CD14-positive monocyte (primary cell): ENCODE measurements around the gene GASK1A. TPM values are rescaled to one million over a fixed set of nuclear protein-coding genes. Genes with fewer than 3 reads are reported as not detected.
A peak's percentile ranks its signal among the peaks of the same experiment; 100 is the strongest.

Source experiments
- DNase-seq, 3 donors: peaks; one replicate each; pipeline ENCODE4 v3.0.0-alpha.2; 2011 to 2022
- H2AFZ ChIP-seq: 2 replicates; pipeline ENCODE4 v1.6.0; 2012; ENCODE audit warnings: mild to moderate bottlenecking, low read depth, low read length, inconsistent platforms; ENCODE audit not compliant: insufficient read depth, poor library complexity, severe bottlenecking
- H3K27ac ChIP-seq, 2 donors: 1 replicate in 1 of 2; 2 replicates in 1 of 2; pipeline ENCODE4 v1.5.1; 2012 to 2013; ENCODE audit warnings: low read length in 2 of 2, control low read depth in 1 of 2, inconsistent platforms in 1 of 2, low read depth in 1 of 2, mild to moderate bottlenecking in 1 of 2
- H3K27me3 ChIP-seq, 2 donors: one replicate each; pipeline versions ENCODE4 v1.6.0 to v1.6.1; 2011 to 2013; ENCODE audit warnings: low read length in 2 of 2; ENCODE audit not compliant: control insufficient read depth in 2 of 2, insufficient read depth in 2 of 2
- H3K36me3 ChIP-seq, 2 donors: replicated peaks in 1 of 2; 1 replicate in 1 of 2; 2 replicates in 1 of 2; pipeline versions ENCODE4 v1.5.1 to v1.6.1; 2012 to 2013; ENCODE audit warnings: low read length in 2 of 2, control low read depth in 1 of 2, inconsistent platforms in 1 of 2, mild to moderate bottlenecking in 1 of 2; ENCODE audit not compliant: insufficient read depth in 2 of 2, control insufficient read depth in 1 of 2
- H3K4me1 ChIP-seq, 2 donors: 1 replicate in 1 of 2; 2 replicates in 1 of 2; pipeline versions ENCODE4 v1.5.1 to v1.6.1; 2012 to 2013; ENCODE audit warnings: low read length in 2 of 2, control low read depth in 1 of 2, inconsistent platforms in 1 of 2, mild to moderate bottlenecking in 1 of 2, moderate library complexity in 1 of 2; ENCODE audit not compliant: insufficient read depth in 2 of 2, control insufficient read depth in 1 of 2
- H3K4me2 ChIP-seq: replicated peaks from 2 replicates; pipeline ENCODE3; 2012; ENCODE audit warnings: low read length, moderate library complexity, mild to moderate bottlenecking; ENCODE audit not compliant: poor library complexity, severe bottlenecking; ENCODE audit errors: extremely low read depth
- H3K4me3 ChIP-seq, 3 experiments: fragments of 200-600 bp in 1 of 3; sonication (generic) in 1 of 3; replicated peaks in 1 of 3; 1 replicate in 2 of 3; 2 replicates in 1 of 3; pipeline ENCODE4 v1.5.1; 2011 to 2013; ENCODE audit warnings: low read length in 3 of 3, mild to moderate bottlenecking in 3 of 3, control low read depth in 2 of 3, low read depth in 2 of 3, inconsistent platforms in 1 of 3, moderate library complexity in 1 of 3
- H3K79me2 ChIP-seq: 2 replicates; pipeline ENCODE4 v1.6.0; 2012; ENCODE audit warnings: mild to moderate bottlenecking, control low read depth, inconsistent platforms, low read length, moderate library complexity; ENCODE audit not compliant: insufficient read depth
- H3K9ac ChIP-seq: 2 replicates; pipeline ENCODE4 v1.6.0; 2017; ENCODE audit warnings: low read length, mild to moderate bottlenecking; ENCODE audit not compliant: insufficient read depth, poor library complexity, severe bottlenecking
- H3K9me3 ChIP-seq, 2 donors: replicated peaks in 1 of 2; 1 replicate in 1 of 2; 2 replicates in 1 of 2; pipeline versions ENCODE4 v1.5.1 to v1.6.1; 2012 to 2013; ENCODE audit warnings: low read length in 2 of 2, control low read depth in 1 of 2; ENCODE audit not compliant: control insufficient read depth in 1 of 2, insufficient read depth in 1 of 2
- H4K20me1 ChIP-seq: 2 replicates; pipeline ENCODE4 v1.6.0; 2012; ENCODE audit warnings: mild to moderate bottlenecking, low read length, control low read depth, moderate library complexity; ENCODE audit not compliant: insufficient read depth
- H3K27ac Mint-ChIP-seq, 7 donors: one replicate each; pipeline ENCODE4 v1.8.0; 2020; ENCODE audit warnings: mild to moderate bottlenecking in 7 of 7, mixed read lengths in 7 of 7, moderate library complexity in 6 of 7, inconsistent platforms in 2 of 7
- H3K27me3 Mint-ChIP-seq, 3 donors: one replicate each; pipeline ENCODE4 v1.8.0; 2021 to 2022; ENCODE audit warnings: low read depth in 3 of 3, mild to moderate bottlenecking in 3 of 3, mixed read lengths in 3 of 3, moderate library complexity in 3 of 3, inconsistent platforms in 1 of 3
- H3K36me3 Mint-ChIP-seq, 2 donors: one replicate each; pipeline ENCODE4 v1.8.0; 2020; ENCODE audit warnings: mixed read lengths in 2 of 2, inconsistent platforms in 1 of 2, mild to moderate bottlenecking in 1 of 2
- H3K4me1 Mint-ChIP-seq: one replicate; pipeline ENCODE4 v1.8.0; 2020; ENCODE audit warnings: mild to moderate bottlenecking, mixed read lengths
- H3K4me3 Mint-ChIP-seq, 2 donors: one replicate each; pipeline ENCODE4 v1.8.0; 2020; ENCODE audit warnings: mild to moderate bottlenecking in 2 of 2, mixed read lengths in 2 of 2, moderate library complexity in 1 of 2
- H3K9me3 Mint-ChIP-seq, 7 donors: one replicate each; pipeline ENCODE4 v1.8.0; 2020 to 2022; ENCODE audit warnings: mixed read lengths in 7 of 7, mild to moderate bottlenecking in 6 of 7, moderate library complexity in 6 of 7, inconsistent platforms in 2 of 7
- WGBS: methylation state at CpG from one replicate; pipeline ENCODE4 v1.1.5; 2013; ENCODE audit warnings: missing lambda C conversion rate; ENCODE audit not compliant: insufficient coverage; 5-methylcytosine and 5-hydroxymethylcytosine counted together
- intact Hi-C, 2 donors: fragments of 100-400 bp; cut with micrococcal nuclease; formaldehyde crosslinking; loops; one replicate each; pipeline versions ENCODE4 v1.15.0 to v1.15.1; 2023
- polyA plus RNA-seq, 3 donors: library from polyadenylated mRNA; depleted of rRNA in 1 of 3; unstranded in 2 of 3; stranded (reverse) in 1 of 3; fragments of 300-500 nt in 2 of 3; fragments of >200 nt in 1 of 3; fragmentation: Illumina TruSeq in 2 of 3; gene quantifications; 1 replicate in 2 of 3; 2 replicates in 1 of 3; pipeline ENCODE4 v1.2.3, GENCODE V29; 2012 to 2021
- TF ChIP-seq, protein P1 (sequence below): fragments of 200-600 bp; IDR thresholded peaks from one replicate; pipeline ENCODE4 v1.8.0; 2022; ENCODE audit warnings: antibody characterized with exemption, mild to moderate bottlenecking

GASK1A gene
- polyA plus RNA-seq, 3 donors = 0.13 TPM; not detected in 2

DNA sequence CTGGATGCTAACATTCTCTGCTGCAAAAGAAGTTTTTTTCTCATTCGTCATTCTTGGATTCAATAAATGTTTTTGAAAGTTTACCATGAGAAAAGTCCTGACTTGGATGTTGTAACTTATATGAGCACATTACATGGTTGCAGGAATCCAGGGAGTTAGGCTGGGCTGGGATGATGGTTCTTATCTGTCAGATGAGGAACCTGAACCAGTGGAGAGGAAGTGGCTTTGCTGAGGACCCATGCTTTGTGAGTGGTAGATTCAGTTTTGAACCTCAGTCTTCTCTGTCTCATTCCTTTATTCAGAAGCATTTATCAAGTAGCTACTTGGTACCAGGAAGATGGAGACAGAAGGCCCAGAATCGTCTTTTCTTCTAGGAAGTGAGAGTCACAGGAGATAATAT lies 3.7 kb upstream of the GASK1A start:
- peaks cover 16% of the 10 kb centered on the region for H3K4me1 Mint-ChIP-seq
- H2AFZ ChIP-seq = no peak overlapping the region
- H3K4me3 ChIP-seq = no peak overlapping the region
- H3K36me3 ChIP-seq = no peaks in the 10 kb centered on the region
- H3K36me3 Mint-ChIP-seq = no peaks in the 10 kb centered on the region
- H4K20me1 ChIP-seq = no peaks in the 10 kb centered on the region
- peaks cover 17 to 20% of the 10 kb centered on the region in 2 donors for H3K9me3 ChIP-seq
- no peak overlapping the region for H3K9ac ChIP-seq
- TF ChIP-seq, protein P1, sequence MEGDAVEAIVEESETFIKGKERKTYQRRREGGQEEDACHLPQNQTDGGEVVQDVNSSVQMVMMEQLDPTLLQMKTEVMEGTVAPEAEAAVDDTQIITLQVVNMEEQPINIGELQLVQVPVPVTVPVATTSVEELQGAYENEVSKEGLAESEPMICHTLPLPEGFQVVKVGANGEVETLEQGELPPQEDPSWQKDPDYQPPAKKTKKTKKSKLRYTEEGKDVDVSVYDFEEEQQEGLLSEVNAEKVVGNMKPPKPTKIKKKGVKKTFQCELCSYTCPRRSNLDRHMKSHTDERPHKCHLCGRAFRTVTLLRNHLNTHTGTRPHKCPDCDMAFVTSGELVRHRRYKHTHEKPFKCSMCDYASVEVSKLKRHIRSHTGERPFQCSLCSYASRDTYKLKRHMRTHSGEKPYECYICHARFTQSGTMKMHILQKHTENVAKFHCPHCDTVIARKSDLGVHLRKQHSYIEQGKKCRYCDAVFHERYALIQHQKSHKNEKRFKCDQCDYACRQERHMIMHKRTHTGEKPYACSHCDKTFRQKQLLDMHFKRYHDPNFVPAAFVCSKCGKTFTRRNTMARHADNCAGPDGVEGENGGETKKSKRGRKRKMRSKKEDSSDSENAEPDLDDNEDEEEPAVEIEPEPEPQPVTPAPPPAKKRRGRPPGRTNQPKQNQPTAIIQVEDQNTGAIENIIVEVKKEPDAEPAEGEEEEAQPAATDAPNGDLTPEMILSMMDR = no peak
- H3K9me3 Mint-ChIP-seq = peaks cover 25 to 48% (median 34%) of the 10 kb centered on the region in 7 donors
- H3K79me2 ChIP-seq = no peaks in the 10 kb centered on the region
- H3K4me2 ChIP-seq = no peak overlapping the region
- H3K4me3 Mint-ChIP-seq = no peak overlapping the region
- 92% methylated on average over 2 of the region's 2 CpGs for WGBS
- H3K27ac Mint-ChIP-seq = peak overlapping the region in 1 of 7 donors; percentile 3
- H3K4me1 ChIP-seq = peaks cover 11 to 13% of the 10 kb centered on the region in 2 donors
- H3K27ac ChIP-seq = no peak overlapping the region
- DNase-seq = no peak
- peaks cover 23 to 28% (median 26%) of the 10 kb centered on the region in 3 donors for H3K27me3 Mint-ChIP-seq
- intact Hi-C loops = no loop called here
- H3K27me3 ChIP-seq = peaks cover 8 to 26% of the 10 kb centered on the region in 2 donors

DNA sequence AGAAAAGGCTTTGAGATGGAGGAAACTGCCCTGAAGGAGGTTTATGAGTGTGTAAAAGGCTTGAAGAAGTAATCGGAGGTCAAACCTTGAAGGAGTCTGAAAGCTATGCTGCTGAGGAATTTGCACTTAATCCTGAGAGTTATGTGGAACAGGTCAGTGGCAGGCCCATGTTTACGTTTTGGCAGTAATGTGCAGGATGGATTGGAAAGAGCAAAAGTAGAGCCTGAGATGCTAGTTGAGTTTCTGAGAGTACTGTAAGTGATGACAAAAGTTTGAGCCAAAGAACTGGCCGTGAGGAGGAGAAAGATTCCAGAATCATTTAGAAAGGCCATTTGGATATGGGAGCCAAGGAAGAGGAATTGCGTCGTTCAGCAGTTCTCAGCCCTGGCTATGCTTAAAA lies 3.2 kb upstream of the GASK1A start:
- peaks cover 17% of the 10 kb centered on the region for H3K4me1 Mint-ChIP-seq
- no peak overlapping the region for H3K27ac ChIP-seq
- no peak overlapping the region for H3K9ac ChIP-seq
- H3K27ac Mint-ChIP-seq = no peak overlapping the region
- no peaks in the 10 kb centered on the region for H3K36me3 ChIP-seq
- 100% methylated on average over 3 of the region's 5 CpGs for WGBS
- no peak overlapping the region for H3K4me3 Mint-ChIP-seq
- H2AFZ ChIP-seq = no peak overlapping the region
- no peaks in the 10 kb centered on the region for H3K36me3 Mint-ChIP-seq
- H3K4me2 ChIP-seq = no peak overlapping the region
- H3K4me3 ChIP-seq = no peak overlapping the region
- DNase-seq = no peak
- H3K27me3 ChIP-seq = peaks cover 8 to 29% of the 10 kb centered on the region in 2 donors
- H3K9me3 ChIP-seq = peaks cover 17 to 20% of the 10 kb centered on the region in 2 donors
- H3K79me2 ChIP-seq = no peaks in the 10 kb centered on the region
- peaks cover 11 to 13% of the 10 kb centered on the region in 2 donors for H3K4me1 ChIP-seq
- no peaks in the 10 kb centered on the region for H4K20me1 ChIP-seq
- H3K27me3 Mint-ChIP-seq = peaks cover 27 to 33% (median 29%) of the 10 kb centered on the region in 3 donors
- TF ChIP-seq, protein P1 = no peak
- peaks cover 25 to 48% (median 34%) of the 10 kb centered on the region in 7 donors for H3K9me3 Mint-ChIP-seq
- intact Hi-C loops = no loop called here
